Esophagus muscularis mucosa (tissue), 4 donors: Measurements from ENCODE around the gene MECR. TPM values are rescaled to one million over a fixed set of nuclear protein-coding genes. Genes with fewer than 3 reads are reported as not detected.

Experiments used
- DNase-seq: peaks from one replicate; pipeline ENCODE4 v3.0.0-alpha.2; 2017; ENCODE audit errors: extremely low spot score
- H3K27ac ChIP-seq, 4 donors: fragments of 200-600 bp; sonication (generic); replicated peaks in 1 of 4; 1 replicate in 3 of 4; 2 replicates in 1 of 4; pipeline ENCODE4 v1.5.1; 2016 to 2019; ENCODE audit warnings: mild to moderate bottlenecking in 1 of 4
- H3K27me3 ChIP-seq, 4 donors: fragments of 200-600 bp; sonication (generic); one replicate each; pipeline versions ENCODE4 v1.5.1 to v1.6.0; 2016 to 2019
- H3K36me3 ChIP-seq, 4 donors: fragments of 200-600 bp; sonication (generic); one replicate each; pipeline ENCODE4 v1.5.1; 2016 to 2019
- H3K4me1 ChIP-seq, 4 donors: fragments of 200-600 bp; sonication (generic); one replicate each; pipeline ENCODE4 v1.5.1; 2016 to 2019
- H3K4me3 ChIP-seq, 4 donors: fragments of 200-600 bp; sonication (generic); 1 replicate in 2 of 4; 2 replicates in 2 of 4; pipeline ENCODE4 v1.5.1; 2016 to 2019; ENCODE audit warnings: mild to moderate bottlenecking in 4 of 4, moderate library complexity in 1 of 4
- H3K9me3 ChIP-seq, 4 donors: fragments of 200-600 bp; sonication (generic); 1 replicate in 3 of 4; 2 replicates in 1 of 4; pipeline ENCODE4 v1.5.1; 2016 to 2019
- CTCF ChIP-seq, 3 experiments: fragments of 200-600 bp in 2 of 3; fragments of 450-650 bp in 1 of 3; sonication (generic) in 2 of 3; IDR thresholded peaks; one replicate each; pipeline ENCODE4 v1.5.1; 2017 to 2019; ENCODE audit warnings: antibody characterized with exemption in 3 of 3, mild to moderate bottlenecking in 2 of 3, moderate library complexity in 1 of 3
- EP300 ChIP-seq: sonication (generic); formaldehyde crosslinking; IDR thresholded peaks from one replicate; pipeline ENCODE4 v1.6.1; 2017; ENCODE audit warnings: antibody characterized with exemption
- POLR2A ChIP-seq: fragments of 450-650 bp; IDR thresholded peaks from one replicate; pipeline ENCODE4 v1.6.1; 2017; ENCODE audit warnings: antibody characterized with exemption, moderate library complexity, mild to moderate bottlenecking, low read depth
- POLR2AphosphoS5 ChIP-seq, 2 donors: sonication (generic); formaldehyde crosslinking; IDR thresholded peaks; one replicate each; pipeline ENCODE4 v1.6.1; 2017; ENCODE audit warnings: antibody characterized with exemption in 2 of 2
- WGBS: methylation state at CpG from one replicate; pipeline ENCODE4 v1.1.5; 2018; 5-methylcytosine and 5-hydroxymethylcytosine counted together
- intact Hi-C: fragments of 100-400 bp; cut with DNase I; formaldehyde crosslinking; loops from one replicate; pipeline ENCODE4 v1.15.1; 2023
- total RNA-seq, 4 donors: library from RNA; depleted of rRNA; stranded (reverse); fragments of >200 nt; gene quantifications; one replicate each; pipeline versions ENCODE4 v1.1.0 to v1.2.1, GENCODE V29; 2016

MECR gene
- total RNA-seq, 4 donors from 2014 or later, result 15.4 to 20.2 (median 18.6) TPM

- Histone ChIP-seq H3K4me1 (peaks cover 7 to 11% (median 10%) of the 10 kb centered on the region in 4 donors), H3K27ac (no peak overlapping the region), H3K36me3 (peaks cover 15 to 88% (median 77%) of the 10 kb centered on the region in 4 donors), H3K4me3 (no peak overlapping the region), H3K9me3 (no peaks in the 10 kb centered on the region), H3K27me3 (no peaks in the 10 kb centered on the region)
- intact Hi-C loops, result no loop called here
- TF ChIP-seq EP300 (no peak), POLR2AphosphoS5 (IDR thresholded peaks at IDR 0.05) (no peak), POLR2A (no peak), CTCF (IDR thresholded peaks at IDR 0.05) (no peak)
- WGBS, result 93% methylated on average over 7 of the region's 12 CpGs
- no peak for DNase-seq
These were observed 32.7 kb downstream of the MECR start for GRCh38 chr1:29197993-29198392.

- intact Hi-C loops, result no loop called here
- WGBS, result 76% methylated on average over 2 of the region's 2 CpGs
These were observed 33.2 kb downstream of the MECR start for GRCh38 chr1:29197590-29197924.

DNA sequence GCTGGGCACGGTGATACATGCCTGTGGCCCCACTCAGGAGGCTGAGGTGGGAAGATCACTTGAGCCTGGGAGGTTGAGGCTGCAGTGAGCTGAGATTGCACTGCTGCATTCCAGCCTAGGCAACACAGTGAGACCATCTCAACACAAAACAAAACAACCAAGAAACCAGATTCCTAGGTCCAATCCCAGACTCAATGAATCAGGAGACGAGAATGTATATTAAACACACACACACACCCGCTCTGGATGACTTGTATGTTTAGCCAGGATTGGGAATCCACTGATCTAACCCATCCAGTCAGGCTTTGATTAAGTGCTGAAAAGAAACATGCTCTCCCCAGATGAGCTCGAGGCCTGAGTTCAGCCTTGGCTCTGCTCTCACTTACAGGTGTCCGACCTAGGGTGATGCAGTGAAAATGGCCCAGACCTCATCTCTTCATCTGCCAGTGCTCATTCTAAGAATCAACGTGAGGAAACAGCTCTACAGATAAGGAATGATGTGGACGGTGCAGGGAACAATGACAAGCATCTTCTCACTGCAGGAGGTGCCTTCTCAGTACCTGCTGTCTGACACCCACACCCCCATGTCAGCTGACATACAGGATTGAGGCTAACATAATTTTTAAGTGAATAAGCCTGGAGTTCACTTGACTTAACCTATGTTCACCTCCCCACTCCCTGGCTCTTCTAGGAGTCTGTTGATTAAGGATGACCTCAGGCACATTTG, 33.7 kb downstream of the MECR start:
- TF ChIP-seq EP300 (no peak), POLR2A (no peak), CTCF (IDR thresholded peaks at IDR 0.05) (no peak), POLR2AphosphoS5 (IDR thresholded peaks at IDR 0.05) (no peak)
- Histone ChIP-seq H3K27ac (no peak overlapping the region), H3K27me3 (no peaks in the 10 kb centered on the region), H3K36me3 (peaks cover 15 to 96% (median 82%) of the 10 kb centered on the region in 4 donors), H3K4me3 (no peak overlapping the region), H3K9me3 (no peaks in the 10 kb centered on the region), H3K4me1 (peaks cover under 1 to 4% (median 3%) of the 10 kb centered on the region in 4 donors)
- WGBS, result 71% methylated on average over 7 of the region's 7 CpGs
- DNase-seq, result no peak
- intact Hi-C loops, result no loop called here

More at GRCh38 chr1:29197590-29197924, 33.2 kb downstream of the MECR start:
- Histone ChIP-seq H3K4me3 (no peak overlapping the region), H3K9me3 (no peaks in the 10 kb centered on the region), H3K4me1 (peaks cover 6 to 9% (median 8%) of the 10 kb centered on the region in 4 donors), H3K27ac (no peak overlapping the region), H3K36me3 (peaks cover 15 to 92% (median 80%) of the 10 kb centered on the region in 4 donors), H3K27me3 (no peaks in the 10 kb centered on the region)
- TF ChIP-seq CTCF (IDR thresholded peaks at IDR 0.05), result peak in 2 of 3 experiments; percentile 11 to 28
- no peak for TF ChIP-seq POLR2AphosphoS5 (IDR thresholded peaks at IDR 0.05)
- DNase-seq, result no peak

- Histone ChIP-seq H3K4me3 (no peak overlapping the region), H3K27me3 (no peaks in the 10 kb centered on the region), H3K4me1 (no peaks in the 10 kb centered on the region), H3K27ac (no peak overlapping the region), H3K36me3 (peaks cover 15 to 89% (median 75%) of the 10 kb centered on the region in 4 donors), H3K9me3 (no peaks in the 10 kb centered on the region)
- intact Hi-C loops, result no loop called here
- TF ChIP-seq CTCF (IDR thresholded peaks at IDR 0.05) (no peak), EP300 (no peak), POLR2AphosphoS5 (IDR thresholded peaks at IDR 0.05) (no peak), POLR2A (no peak)
- WGBS, result 80% methylated on average over 8 of the region's 8 CpGs
- no peak for DNase-seq
These were observed 34.8 kb downstream of the MECR start for GRCh38 chr1:29195881-29196291.
